Neural cell (in vitro differentiated cells): Measurements from ENCODE around the gene DBN1. TPM values are rescaled to one million over a fixed set of nuclear protein-coding genes. Genes with fewer than 3 reads are reported as not detected.

ENCODE experiments used
- H2AFZ ChIP-seq: fragments of 200-600, 300-800 bp; sonication (generic), shearing (Covaris generic); 2 replicates; pipeline ENCODE4 v1.6.0; 2014; ENCODE audit warnings: low read depth, mild to moderate bottlenecking, antibody characterized with exemption, low read length, moderate library complexity
- H3F3A ChIP-seq: fragments of 200-600 bp; shearing (Covaris generic); 2 replicates; pipeline ENCODE4 v1.6.1; 2016; ENCODE audit warnings: mild to moderate bottlenecking, moderate library complexity, mixed read lengths, antibody characterized with exemption, low read length; ENCODE audit not compliant: insufficient read depth, poor library complexity, severe bottlenecking
- H3K27ac ChIP-seq: fragments of 200-600, 300-800 bp; sonication (generic), shearing (Covaris generic); 2 replicates; pipeline ENCODE4 v1.5.1; 2014; ENCODE audit warnings: mild to moderate bottlenecking, low read length, moderate library complexity
- H3K27me3 ChIP-seq: fragments of 300-800, 200-600 bp; sonication (generic), shearing (Covaris generic); 2 replicates; pipeline ENCODE4 v1.6.0; 2014; ENCODE audit warnings: mild to moderate bottlenecking, low read depth, low read length, moderate library complexity; ENCODE audit not compliant: insufficient read depth
- H3K36me3 ChIP-seq: fragments of 300-800, 200-600 bp; sonication (generic), shearing (Covaris generic); 2 replicates; pipeline ENCODE4 v1.5.1; 2014; ENCODE audit warnings: mild to moderate bottlenecking, antibody characterized with exemption, low read length, moderate library complexity; ENCODE audit not compliant: insufficient read depth
- H3K4me2 ChIP-seq: fragments of 300-800, 200-600 bp; sonication (generic), shearing (Covaris generic); 2 replicates; pipeline ENCODE4 v1.6.0; 2014; ENCODE audit warnings: mild to moderate bottlenecking, low read length
- H3K4me3 ChIP-seq: fragments of 300-800, 200-600 bp; sonication (generic), shearing (Covaris generic); 2 replicates; pipeline ENCODE4 v1.5.1; 2014; ENCODE audit warnings: mild to moderate bottlenecking, low read length, moderate library complexity
- H3K79me2 ChIP-seq: fragments of 200-600 bp; shearing (Covaris generic); replicated peaks from 2 replicates; pipeline ENCODE4 v1.6.0; 2014; ENCODE audit warnings: mild to moderate bottlenecking, low read length, moderate library complexity; ENCODE audit not compliant: insufficient read depth
- H3K9ac ChIP-seq: fragments of 300-800, 200-600 bp; sonication (generic), shearing (Covaris generic); 2 replicates; pipeline ENCODE4 v1.6.1; 2016; ENCODE audit warnings: mild to moderate bottlenecking, low read length, mixed read lengths
- H3K9me2 ChIP-seq: fragments of 200-600 bp; shearing (Covaris generic); 2 replicates; pipeline ENCODE4 v1.6.1; 2016; ENCODE audit warnings: mild to moderate bottlenecking, low read length, mixed read lengths; ENCODE audit not compliant: insufficient read depth
- H3K9me3 ChIP-seq: fragments of 200-600, 300-800 bp; sonication (generic), shearing (Covaris generic); 2 replicates; pipeline ENCODE4 v1.6.1; 2016; ENCODE audit warnings: mild to moderate bottlenecking, mixed run types, low read length, moderate library complexity, mixed read lengths
- H4K20me1 ChIP-seq: fragments of 200-600 bp; shearing (Covaris generic); 2 replicates; pipeline ENCODE4 v1.6.1; 2016; ENCODE audit warnings: mild to moderate bottlenecking, mixed run types; ENCODE audit not compliant: insufficient read depth
- EP300 ChIP-seq: fragments of 450-650 bp; conservative IDR thresholded peaks from 2 replicates; pipeline ENCODE4 v1.6.1; 2014; ENCODE audit warnings: antibody characterized with exemption, mild to moderate bottlenecking, moderate library complexity; ENCODE audit not compliant: poor library complexity, severe bottlenecking
- EZH2 ChIP-seq: fragments of 200-600, 300-800 bp; shearing (Covaris generic), sonication (generic); IDR thresholded peaks from 2 replicates; pipeline ENCODE4 v1.6.1; 2014; ENCODE audit warnings: antibody characterized with exemption, low read length, borderline replicate concordance, mild to moderate bottlenecking; ENCODE audit not compliant: insufficient read depth, poor library complexity, severe bottlenecking
- MXI1 ChIP-seq: fragments of 450-650 bp; conservative IDR thresholded peaks from 2 replicates; pipeline ENCODE4 v1.6.1; 2014; ENCODE audit warnings: antibody characterized with exemption, mild to moderate bottlenecking; ENCODE audit not compliant: poor library complexity, severe bottlenecking
- POLR2AphosphoS5 ChIP-seq: IDR thresholded peaks from 2 replicates; pipeline ENCODE4 v1.6.1; 2012
- RAD21 ChIP-seq: fragments of 450-650 bp; conservative IDR thresholded peaks from 2 replicates; pipeline ENCODE4 v1.6.1; 2014; ENCODE audit warnings: antibody characterized with exemption, mild to moderate bottlenecking, moderate library complexity
- REST ChIP-seq: IDR thresholded peaks from 2 replicates; pipeline ENCODE4 v1.6.1; 2012; ENCODE audit warnings: borderline replicate concordance
- SMC3 ChIP-seq: fragments of 450-650 bp; conservative IDR thresholded peaks from 2 replicates; pipeline ENCODE4 v1.6.1; 2014; ENCODE audit warnings: antibody characterized with exemption, mild to moderate bottlenecking, moderate library complexity; ENCODE audit not compliant: poor library complexity
- TAF1 ChIP-seq: IDR thresholded peaks from 2 replicates; pipeline ENCODE4 v1.6.1; 2012; ENCODE audit warnings: low read depth
- polyA plus RNA-seq: library from polyadenylated mRNA; depleted of rRNA; stranded (reverse); fragments of >200 nt; gene quantifications from 2 replicates; pipeline ENCODE4 v1.2.3, GENCODE V29; 2014
- TF ChIP-seq, protein P1 (sequence below): fragments of 450-650 bp; IDR thresholded peaks from 2 replicates; pipeline ENCODE4 v1.5.1; 2014; ENCODE audit warnings: antibody characterized with exemption, mild to moderate bottlenecking, moderate library complexity; ENCODE audit not compliant: poor library complexity, severe bottlenecking

The DBN1 gene
- polyA plus RNA-seq, 1 donor from 2014 or later, result 319 TPM

- H3K27me3 ChIP-seq, result no peaks in the 10 kb centered on the region
- no peak overlapping the region for H3K4me2 ChIP-seq
- no peak overlapping the region for H3K27ac ChIP-seq
- H3K9ac ChIP-seq, result no peak overlapping the region
- TF ChIP-seq MXI1 (no peak), TAF1 (no peak), SMC3 (no peak), REST (no peak), EZH2 (no peak), RAD21 (no peak)
- TF ChIP-seq, protein P1, sequence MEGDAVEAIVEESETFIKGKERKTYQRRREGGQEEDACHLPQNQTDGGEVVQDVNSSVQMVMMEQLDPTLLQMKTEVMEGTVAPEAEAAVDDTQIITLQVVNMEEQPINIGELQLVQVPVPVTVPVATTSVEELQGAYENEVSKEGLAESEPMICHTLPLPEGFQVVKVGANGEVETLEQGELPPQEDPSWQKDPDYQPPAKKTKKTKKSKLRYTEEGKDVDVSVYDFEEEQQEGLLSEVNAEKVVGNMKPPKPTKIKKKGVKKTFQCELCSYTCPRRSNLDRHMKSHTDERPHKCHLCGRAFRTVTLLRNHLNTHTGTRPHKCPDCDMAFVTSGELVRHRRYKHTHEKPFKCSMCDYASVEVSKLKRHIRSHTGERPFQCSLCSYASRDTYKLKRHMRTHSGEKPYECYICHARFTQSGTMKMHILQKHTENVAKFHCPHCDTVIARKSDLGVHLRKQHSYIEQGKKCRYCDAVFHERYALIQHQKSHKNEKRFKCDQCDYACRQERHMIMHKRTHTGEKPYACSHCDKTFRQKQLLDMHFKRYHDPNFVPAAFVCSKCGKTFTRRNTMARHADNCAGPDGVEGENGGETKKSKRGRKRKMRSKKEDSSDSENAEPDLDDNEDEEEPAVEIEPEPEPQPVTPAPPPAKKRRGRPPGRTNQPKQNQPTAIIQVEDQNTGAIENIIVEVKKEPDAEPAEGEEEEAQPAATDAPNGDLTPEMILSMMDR, result no peak
- no peaks in the 10 kb centered on the region for H3K79me2 ChIP-seq
- H3K36me3 ChIP-seq, result no peaks in the 10 kb centered on the region
- no peaks in the 10 kb centered on the region for H3F3A ChIP-seq
- no peaks in the 10 kb centered on the region for H3K9me2 ChIP-seq
- H3K9me3 ChIP-seq, result no peaks in the 10 kb centered on the region
- no peaks in the 10 kb centered on the region for H4K20me1 ChIP-seq
- H2AFZ ChIP-seq, result no peak overlapping the region
- no peak overlapping the region for H3K4me3 ChIP-seq
Observed at GRCh38 chr5:177440211-177440989, 33.0 kb downstream of the DBN1 start.

DNA sequence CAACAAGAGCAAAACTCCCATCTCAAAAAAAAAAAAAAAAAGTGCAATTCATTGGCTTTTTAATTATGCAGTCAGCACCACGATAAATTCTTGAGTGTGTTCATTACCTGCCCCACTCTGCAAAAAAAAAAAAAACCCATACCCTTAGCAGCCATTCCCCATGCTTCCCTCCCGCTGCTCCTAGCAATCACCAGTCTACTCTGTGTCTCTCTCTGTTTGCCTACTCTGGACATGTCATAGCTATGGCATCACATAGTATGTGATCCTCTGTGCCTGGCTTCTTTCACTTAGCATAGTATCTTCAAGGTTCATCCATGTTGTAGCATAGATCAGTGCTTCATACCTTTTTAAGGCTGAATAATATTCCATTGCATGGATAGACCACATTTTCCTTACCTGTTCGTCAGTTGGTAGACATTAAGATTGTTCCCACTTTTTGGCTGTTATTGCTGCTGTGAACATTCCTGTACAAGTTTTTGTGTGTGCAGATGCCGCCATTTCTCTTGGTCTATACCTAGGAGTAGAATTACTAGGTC lies 33.8 kb downstream of the DBN1 start:
- Histone ChIP-seq H3K79me2 (no peaks in the 10 kb centered on the region), H3F3A (no peaks in the 10 kb centered on the region), H3K27ac (no peak overlapping the region), H4K20me1 (no peaks in the 10 kb centered on the region), H3K4me2 (no peak overlapping the region), H2AFZ (no peak overlapping the region), H3K4me3 (no peak overlapping the region), H3K9me3 (no peaks in the 10 kb centered on the region), H3K27me3 (no peaks in the 10 kb centered on the region), H3K36me3 (no peaks in the 10 kb centered on the region), H3K9me2 (no peaks in the 10 kb centered on the region), H3K9ac (no peak overlapping the region)
- TF ChIP-seq EP300 (no peak), TAF1 (no peak), EZH2 (no peak), REST (no peak), RAD21 (no peak), POLR2AphosphoS5 (no peak), SMC3 (no peak), MXI1 (no peak)
- TF ChIP-seq, protein P1, result no peak
